GM21447 (cell line): ENCODE measurements around the gene CHGA.

Experiments used
- ATAC-seq: cut with Tn5 transposase; IDR thresholded peaks from one replicate; pipeline ENCODE4 v1.9.1; 2021; ENCODE audit not compliant: unreplicated experiment

Gene CHGA

DNA sequence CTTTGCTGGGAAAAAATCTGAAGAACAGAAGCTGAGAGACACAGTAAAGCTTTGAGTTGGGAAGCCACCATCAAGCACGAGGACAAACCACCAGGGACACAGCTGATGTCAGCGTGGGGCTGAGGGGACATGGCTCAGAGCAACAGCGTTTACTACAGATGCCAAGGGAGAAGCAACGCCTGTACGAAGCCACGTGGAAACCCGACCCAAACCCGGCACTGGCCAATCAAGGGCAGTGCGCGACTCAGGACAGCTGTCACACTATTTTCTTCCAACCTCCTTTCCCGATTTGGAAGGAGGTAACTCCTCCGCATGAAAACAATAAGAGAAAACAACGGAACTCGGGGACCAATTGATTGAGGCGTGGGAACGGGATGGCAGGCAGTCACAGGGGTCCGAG is 20.2 kb upstream of the CHGA start:
- no peak for ATAC-seq

DNA sequence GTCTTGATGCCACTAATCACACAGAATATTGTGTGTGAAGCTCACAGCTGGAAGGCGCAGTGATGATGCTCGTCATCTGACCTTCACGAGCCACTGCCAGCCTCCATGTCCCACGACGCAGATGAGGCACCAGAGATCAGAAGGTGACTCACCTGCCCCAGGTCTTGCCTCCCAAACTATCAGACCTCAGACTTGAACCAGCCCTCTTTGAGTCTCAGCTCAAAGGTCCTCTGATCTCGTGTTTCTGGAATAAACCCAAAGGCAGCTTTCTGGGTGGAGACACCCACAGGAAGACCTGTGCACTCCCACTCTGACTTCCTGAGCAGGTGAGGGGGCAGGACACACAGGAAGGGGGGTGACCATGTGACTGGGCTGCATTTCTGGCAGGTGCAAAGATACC is 19.6 kb upstream of the CHGA start:
- ATAC-seq: no peak

DNA sequence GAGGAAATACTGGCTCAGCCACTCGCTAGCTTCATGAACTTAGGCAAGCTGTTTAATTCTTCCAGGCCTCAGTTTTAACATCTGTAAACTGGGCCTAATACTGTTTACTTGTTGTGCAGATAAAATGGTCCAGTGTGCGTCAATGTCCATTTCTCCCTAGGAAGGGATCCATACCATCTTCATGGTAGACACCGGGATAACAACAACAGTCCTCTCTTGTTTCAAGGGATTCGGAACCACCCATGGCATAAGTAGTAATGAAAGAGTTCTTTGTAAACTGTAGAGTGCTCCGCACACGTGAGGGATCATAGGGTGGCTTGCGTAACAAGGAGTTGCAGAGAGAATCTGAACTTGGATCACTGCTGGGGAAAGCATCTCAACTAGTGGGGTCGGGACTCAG is 17.3 kb upstream of the CHGA start:
- ATAC-seq: no peak

DNA sequence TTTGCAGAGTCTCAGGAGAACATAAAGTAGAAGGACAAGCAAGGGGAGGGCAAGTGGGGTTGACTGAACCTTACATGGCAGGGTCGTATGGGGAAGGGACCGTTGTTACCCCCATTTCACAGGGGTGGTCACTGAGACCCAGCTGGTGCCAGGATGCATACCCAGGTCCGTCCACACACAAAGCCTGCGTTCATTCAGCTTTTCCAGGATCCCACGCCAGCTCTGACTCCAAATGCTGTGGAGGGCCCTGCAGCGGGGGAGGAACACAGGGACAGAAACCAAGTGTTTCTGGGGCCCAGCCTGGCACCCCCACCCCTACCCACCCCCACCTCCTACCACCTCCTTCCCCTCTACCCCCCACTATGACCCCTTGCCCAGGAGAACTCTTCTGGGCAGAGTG is 16.5 kb upstream of the CHGA start:
- no peak for ATAC-seq

DNA sequence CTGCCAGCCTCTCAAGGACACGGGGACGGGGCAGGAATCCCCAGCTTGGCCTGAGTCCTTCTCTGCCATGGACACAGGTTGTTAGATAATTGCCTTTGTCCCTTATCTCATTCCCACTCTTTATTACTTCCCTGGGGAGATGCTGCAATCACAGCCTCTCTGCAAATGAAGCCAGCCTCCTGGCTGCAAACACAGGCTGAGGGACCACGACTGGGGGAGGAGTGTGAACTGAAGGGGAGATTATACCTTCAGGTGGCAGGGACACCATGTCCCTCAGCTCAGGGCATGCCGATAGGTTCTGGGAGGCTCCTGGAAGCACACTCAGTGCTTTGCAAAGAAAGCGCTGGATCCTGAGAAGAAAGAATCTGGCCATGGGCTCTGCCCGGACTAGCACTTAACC is 16.1 kb upstream of the CHGA start:
- ATAC-seq: no peak

DNA sequence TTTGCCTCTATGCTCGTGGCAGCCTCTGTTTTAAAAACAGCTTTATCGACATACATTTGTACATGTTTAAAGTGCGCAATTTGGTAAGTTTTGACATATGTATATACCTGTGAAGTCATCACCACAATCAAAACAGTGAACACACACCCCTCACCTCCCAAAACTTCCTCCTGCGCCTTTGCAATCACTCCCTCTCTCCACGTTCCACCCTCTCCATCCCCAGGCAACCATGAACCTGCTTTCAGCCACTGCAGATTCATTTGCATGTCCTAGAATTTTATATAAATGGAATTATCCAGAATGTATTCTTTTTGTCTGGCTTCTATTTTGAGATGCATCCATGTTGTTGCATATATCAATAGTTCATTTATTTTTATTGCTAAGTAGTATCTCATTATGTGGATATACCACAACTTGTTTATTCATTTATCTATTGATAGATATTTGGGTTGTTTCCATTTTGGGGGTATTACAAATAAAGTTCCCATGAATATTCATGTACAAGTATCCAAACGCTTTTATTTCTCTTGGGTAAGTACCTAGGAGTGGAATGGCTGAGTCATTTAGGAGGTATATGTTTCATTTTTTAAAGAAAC is 15.5 kb upstream of the CHGA start:
- no peak for ATAC-seq

DNA sequence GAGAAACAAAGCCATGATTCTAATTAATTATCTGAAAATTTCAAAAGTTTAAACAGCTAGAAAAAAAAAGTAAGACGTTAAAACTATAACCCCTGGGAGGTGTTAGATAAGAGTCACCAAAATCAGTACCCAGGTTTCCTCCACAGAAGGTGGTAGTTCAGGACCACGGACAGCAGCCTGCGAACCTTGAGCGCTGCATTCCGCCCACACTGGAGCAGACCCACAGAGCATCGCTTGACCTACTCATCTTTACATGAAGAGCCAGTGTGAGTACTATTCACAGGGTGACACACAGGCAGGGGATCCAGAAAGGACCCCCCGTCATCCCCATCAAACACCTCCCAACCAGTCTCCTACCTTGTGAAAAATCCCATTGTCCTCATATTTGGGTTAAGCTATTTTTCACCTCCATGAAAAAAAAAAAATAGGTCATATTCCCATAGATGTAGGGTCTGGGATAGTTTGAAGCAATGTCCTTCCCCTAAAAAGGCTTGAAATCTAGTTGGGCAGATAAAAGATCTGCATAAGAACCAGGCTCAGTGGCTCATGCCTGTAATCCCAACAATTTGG is 8.8 kb upstream of the CHGA start:
- ATAC-seq: no peak

DNA sequence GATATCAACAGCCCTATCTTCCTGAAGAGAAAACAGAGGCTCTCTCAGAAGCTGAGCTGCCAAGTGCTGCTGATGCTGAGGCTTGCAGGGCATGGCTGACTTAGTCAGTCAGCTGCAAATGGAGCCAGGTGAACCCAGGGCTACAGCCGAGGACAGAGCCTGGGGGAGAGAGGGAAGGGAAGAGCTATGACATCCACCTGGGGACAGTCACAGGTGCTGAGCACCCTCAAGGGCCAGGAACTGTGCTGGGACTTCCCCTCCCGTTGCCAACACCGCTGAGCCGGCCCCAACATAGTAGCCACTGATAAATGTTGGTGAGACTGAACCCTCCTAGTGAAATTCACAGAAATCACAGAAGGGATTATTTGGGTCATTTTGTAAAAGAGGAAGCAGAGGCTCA is 6.7 kb upstream of the CHGA start:
- ATAC-seq: no peak

DNA sequence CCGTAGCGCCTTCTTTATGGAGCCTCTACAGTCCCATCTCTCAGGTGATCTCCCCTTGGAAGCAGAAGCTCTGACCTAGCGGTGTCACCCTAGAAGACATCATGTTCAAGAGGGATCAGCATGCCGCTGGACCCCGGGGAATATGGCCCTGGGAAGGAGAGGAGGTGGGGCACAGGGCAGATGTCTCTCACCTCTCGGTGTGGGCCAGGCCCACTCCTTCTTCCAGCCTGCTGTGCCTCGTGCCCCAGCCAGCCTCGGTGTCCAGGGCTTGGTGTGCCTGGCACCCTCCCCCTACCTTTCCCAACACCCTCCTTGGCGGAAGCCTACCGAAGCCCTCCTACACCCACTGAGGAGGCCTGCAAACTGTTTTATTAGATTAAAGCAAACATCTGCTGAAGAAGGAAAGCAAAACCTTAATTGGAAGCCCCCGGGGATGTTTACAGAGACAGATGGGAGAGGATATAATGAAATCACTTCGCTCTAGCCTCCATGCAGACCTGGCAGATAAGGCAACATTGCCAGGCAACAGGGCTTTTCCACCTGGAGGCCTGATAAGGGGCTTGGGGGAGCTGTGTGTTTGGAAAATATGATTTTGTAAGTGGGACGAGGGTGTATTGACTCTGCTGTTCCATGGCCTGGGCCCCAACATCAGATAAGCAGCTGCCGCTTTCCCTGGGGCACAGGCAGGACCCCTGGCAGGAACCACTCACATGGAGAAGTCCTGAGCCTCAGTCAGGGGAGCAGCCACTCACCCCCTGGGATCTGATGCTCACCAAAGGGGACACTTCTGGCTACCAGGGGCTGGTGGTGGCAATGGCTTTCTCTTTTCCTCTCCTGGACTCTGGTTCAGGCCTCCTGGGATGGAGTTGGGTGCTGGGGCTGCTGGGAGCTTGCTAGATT is 5.7 kb upstream of the CHGA start:
- no peak for ATAC-seq

DNA sequence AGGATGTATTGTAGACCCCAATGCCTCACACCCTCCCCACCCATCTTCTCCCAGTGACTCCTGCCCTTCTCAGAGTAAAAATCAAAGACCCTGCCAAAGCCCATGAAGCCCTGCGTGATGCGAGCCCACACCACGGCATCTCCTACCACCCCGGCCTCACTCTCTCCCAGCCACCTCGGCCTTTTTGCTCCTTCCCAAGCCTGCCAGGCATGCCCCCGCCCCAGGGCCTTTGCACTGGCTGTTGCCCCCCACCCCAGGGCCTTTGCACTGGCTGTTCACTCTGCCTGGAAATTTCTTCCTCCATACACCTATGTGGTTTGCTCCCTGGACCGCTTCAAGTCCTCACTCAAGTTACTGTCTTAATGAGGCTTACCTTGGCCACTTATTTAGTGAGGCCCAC is 5.0 kb upstream of the CHGA start:
- ATAC-seq: no peak

DNA sequence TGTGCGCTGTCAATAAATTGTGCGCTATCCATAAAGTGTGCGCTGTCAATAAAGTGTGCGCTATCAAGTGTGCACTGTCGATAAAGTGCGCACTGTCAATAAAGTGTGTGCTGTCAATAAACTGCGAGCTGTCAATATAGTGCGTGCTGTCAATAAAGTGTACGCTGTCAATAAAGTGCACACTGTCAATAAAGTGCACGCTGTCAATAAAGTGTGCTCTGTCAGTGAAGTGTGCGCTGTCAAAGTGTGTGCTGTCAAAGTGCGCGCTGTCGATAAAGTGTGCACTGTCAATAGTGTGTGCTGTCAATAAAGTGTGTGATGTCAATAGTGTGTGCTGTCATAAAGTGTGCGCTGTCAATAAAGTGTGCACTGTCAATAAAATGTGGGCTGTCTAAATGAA is 2.9 kb upstream of the CHGA start:
- ATAC-seq: no peak

DNA sequence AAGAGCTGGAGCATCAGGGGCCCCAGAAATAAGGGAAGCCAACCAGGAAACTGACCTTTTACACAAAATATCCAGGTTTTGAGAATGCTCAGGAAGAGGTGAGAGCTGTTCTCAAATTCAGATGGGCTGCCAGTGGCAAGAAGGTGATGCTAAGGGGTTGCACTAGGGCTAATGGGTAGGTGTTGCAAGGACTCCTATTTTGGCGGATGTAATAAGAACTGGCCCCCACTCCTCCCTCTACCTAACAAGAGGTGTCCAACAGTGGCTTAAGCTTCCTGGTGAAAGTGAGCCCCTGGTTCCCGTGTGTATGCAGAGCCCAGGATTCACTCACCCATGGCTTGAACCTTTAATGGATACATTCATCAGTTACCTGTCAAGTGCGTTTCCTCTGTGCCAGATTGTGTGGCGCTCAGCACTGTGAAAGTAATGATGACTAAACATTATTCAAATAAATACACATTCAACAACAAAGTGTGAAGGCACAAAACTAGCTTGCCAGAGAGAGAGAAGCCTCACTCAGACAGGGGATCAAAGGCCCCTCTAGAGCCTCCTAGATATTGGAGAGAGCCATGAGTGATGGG is 705 bp upstream of the CHGA start:
- no peak for ATAC-seq

DNA sequence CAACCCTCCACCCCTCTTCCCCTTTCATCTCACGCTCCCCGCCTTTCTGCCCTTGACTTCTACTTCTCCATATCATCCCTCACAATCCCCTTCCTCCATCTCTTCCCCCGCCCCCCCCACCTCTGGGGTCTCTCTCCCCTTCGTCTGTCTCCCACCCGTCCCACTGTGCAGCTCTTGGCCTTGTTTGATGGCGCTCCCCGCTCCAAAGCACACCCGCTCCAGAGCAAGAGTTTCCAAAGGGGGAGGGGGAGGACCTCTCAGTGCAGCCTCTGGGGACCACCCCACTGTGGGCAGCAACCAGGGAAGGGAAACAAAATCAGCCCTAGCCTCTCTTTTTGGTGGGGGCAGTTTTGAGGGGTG is 774 bp downstream of the CHGA start:
- no peak for ATAC-seq

DNA sequence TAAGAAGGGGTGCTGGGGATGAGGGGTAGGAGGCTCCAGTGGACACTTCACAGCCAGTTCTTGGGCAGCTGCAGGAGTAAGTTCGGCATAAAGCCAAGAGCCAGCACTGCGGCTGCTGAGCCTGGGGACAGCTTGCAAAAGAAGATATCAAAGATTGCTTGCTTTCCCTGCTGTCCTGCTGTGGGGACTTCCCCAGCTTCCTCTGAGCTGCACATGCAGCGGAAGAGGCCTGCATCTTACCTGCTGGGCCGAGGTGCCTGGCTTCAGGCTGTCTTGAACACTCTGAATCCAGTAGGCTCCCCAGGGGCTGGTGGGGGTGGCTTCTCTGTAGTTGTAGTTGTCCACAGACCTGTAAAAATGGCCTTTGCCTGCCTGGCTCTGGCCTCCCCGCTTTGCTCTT is 1.3 kb downstream of the CHGA start:
- no peak for ATAC-seq

DNA sequence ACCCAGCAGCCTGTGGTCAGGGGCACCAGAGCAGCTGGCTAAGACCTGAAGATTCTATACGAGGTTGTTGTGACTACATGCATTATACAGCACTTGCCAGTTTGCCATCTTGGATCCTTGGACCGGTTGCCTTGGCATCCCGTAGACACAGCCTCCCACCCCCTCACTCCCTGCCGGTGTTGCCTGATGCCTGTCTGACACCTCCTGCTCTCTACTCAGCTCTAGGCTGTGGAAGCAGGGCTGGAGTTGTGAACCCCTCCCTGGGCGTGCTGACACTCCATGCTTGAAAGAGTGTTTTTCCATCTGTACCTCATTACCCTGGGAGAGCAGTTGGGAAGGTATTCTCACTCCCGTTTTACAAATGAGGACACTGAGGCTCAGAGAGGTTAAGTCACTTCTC is 2.5 kb downstream of the CHGA start:
- no peak for ATAC-seq

DNA sequence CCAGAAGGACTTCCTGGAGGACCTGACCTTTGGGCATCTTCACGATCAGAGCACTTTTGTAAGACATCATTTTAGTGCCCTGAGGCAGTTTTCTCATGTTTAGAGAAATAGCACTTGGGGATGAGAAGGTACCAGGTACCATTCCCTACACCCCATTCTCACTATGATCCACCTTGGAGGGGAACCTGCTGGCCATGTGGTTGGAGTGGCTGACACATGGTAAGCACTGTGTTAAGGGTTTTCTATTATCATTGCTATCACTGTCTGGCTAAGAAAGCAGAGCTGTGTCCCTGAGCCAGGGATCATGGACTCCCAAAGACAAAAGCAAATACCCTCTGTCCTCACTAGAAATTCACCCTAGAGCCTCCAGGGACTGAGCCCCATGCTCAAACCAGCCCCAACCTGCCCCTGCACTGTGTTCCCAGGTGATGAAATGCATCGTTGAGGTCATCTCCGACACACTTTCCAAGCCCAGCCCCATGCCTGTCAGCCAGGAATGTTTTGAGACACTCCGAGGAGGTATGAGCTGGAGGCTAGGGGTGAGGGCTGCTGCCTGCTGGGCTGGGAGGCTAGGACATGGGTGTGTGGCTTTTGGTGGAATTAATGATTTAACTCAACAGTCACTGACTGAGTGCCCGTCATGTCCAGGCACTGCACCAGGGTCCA is 3.4 kb downstream of the CHGA start:
- no peak for ATAC-seq

DNA sequence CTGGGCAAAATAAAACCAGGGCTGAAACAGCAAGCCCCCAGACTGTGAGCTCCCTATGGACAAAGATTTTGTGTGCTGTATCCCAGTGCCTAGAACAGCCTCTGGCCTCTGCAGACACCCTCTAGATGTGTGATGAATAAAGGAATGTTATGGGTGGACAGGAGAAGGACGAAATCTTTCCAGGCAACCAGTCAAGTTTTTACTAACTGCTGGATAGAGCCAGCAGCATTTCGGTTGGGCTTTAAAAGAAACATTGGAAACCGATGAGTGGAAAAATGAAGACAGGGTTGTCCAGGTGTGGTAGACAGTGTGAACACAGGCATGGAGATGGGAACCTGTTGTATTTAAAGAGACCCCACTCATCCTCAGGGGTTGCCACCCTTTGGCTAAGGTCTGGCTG is 4.0 kb downstream of the CHGA start:
- no peak for ATAC-seq

DNA sequence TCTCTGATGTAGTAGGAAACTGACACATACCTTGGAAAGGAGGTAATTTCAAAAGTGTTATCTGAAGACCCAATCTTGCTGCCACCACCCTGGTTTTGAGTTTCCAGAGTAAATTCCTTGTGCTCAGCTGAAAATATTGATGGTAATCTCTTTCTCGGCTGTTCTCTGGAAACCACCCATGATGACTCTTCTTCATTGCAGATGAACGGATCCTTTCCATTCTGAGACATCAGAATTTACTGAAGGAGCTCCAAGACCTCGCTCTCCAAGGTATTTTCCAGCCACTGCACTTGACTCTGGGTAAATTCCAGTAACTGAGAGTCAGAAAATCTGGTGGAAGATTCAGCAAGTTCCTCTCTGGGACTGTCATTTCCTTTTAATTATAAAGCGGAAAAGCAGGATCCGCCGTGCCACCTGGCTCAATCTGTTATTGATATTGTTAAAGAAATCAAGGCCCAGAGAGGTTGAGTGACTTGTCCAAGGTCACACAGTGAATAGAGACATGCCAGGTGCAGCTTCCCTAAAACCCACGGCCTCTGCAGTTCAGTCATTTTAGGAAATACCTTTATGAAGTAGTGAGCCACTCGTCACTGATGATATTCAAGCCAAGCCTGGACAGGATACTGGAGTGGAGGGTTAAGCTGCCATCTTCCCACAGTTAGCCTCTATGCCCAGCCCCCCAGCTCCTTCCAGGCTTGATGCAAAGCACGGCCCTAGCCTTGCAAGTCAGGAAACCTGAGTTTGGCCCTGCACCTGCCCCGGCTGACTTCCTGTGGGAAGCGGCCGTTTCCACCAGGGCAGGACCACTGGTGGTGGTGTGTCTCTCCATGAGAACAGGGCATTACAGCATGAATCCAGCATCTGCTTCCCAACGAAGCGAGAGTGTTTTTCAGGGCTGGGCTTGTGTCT is 4.7 kb downstream of the CHGA start:
- no peak for ATAC-seq

DNA sequence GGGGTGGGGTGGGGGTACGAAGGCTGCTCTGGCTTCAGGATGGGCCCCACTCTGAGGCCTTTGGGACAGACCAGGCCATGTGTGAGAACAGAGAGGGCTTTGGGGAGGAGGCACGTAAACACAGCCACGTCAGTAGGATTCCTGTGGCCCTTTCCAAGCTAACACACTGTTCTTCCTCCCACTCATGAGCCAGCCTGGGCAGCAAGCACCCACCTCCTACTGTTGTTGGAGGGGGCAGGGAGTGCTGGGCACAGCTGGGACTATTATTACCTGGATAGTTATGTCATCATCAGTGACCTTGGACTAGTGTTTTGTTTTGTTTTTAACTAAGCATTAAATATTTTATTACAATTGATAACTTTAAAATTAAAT is 5.3 kb downstream of the CHGA start:
- ATAC-seq: no peak

DNA sequence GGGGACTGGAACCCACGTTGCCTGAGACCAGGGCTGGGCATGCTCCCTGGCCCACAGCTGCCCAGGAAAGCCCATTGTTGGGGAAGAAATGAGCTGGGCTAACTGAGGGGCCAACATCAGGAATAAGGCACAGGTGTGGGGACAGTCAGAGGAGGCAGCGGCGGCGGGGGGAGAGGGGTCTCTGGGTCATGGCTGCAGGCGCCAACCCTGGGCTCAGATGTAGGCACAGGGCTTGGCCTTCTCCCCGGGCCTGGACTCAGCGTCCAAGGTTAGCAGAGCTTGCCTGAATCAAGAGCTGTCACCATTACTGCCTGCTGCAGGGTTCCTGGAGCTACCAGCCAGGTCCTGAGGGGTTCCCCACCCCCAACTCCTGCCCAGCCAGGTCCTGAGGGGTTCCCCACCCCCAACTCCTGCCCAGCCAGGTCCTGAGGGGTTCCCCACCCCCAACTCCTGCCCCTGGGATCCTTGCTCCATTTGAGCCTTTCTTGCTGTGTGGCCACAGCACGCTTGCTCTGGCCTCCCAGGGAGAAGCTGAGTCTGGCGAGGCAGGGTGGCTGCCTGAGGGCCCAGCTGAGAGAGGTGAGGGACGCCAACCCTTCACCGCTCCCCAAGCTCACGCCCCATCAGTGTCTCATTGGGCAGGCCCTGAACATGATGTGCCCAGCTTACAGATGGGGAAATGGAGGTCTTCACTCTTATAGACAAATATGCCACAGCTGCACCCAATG is 6.2 kb downstream of the CHGA start:
- no peak for ATAC-seq
